BLaER1 (cell line): ENCODE data around the gene USP16.

Experiments used
- H3K27ac ChIP-seq: shearing (Covaris generic); formaldehyde crosslinking; 2 replicates; pipeline ENCODE4 v1.8.1; 2022
- H3K27me3 ChIP-seq: shearing (Covaris generic); formaldehyde crosslinking; 2 replicates; pipeline ENCODE4 v1.8.1; 2022
- H3K36me3 ChIP-seq: shearing (Covaris generic); formaldehyde crosslinking; 2 replicates; pipeline ENCODE4 v1.8.1; 2022
- H3K4me1 ChIP-seq: shearing (Covaris generic); formaldehyde crosslinking; 2 replicates; pipeline ENCODE4 v1.8.1; 2022
- H3K4me2 ChIP-seq: shearing (Covaris generic); formaldehyde crosslinking; 2 replicates; pipeline ENCODE4 v1.8.1; 2022
- H3K4me3 ChIP-seq: shearing (Covaris generic); formaldehyde crosslinking; 2 replicates; pipeline ENCODE4 v1.8.1; 2022
- H3K9ac ChIP-seq: shearing (Covaris generic); formaldehyde crosslinking; 2 replicates; pipeline ENCODE4 v1.8.1; 2022
- H3K9me3 ChIP-seq: shearing (Covaris generic); formaldehyde crosslinking; 2 replicates; pipeline ENCODE4 v1.8.1; 2022
- H4K20me1 ChIP-seq: shearing (Covaris generic); formaldehyde crosslinking; 2 replicates; pipeline ENCODE4 v1.8.1; 2022
- Cebpa-rat ChIP-seq: shearing (Covaris generic); IDR thresholded peaks from 2 replicates; pipeline ENCODE4 v1.8.1; 2022

USP16 gene

GRCh38 chr21:29029524-29029923 lies 5.1 kb downstream of the USP16 start:
- H3K27ac ChIP-seq: no peak overlapping the region
- 0 out of 2 replicates have a peak, but pooled peaks cover 7% of the 10 kb centered on the region for H4K20me1 ChIP-seq
- no peak overlapping the region for H3K4me2 ChIP-seq
- H3K4me3 ChIP-seq: no peak overlapping the region
- H3K27me3 ChIP-seq: no peaks in the 10 kb centered on the region
- H3K4me1 ChIP-seq: peaks cover 12% of the 10 kb centered on the region
- TF ChIP-seq Cebpa-rat: no peak
- no peaks in the 10 kb centered on the region for H3K9me3 ChIP-seq
- H3K36me3 ChIP-seq: peaks cover 56% of the 10 kb centered on the region
- H3K9ac ChIP-seq: no peak overlapping the region

DNA sequence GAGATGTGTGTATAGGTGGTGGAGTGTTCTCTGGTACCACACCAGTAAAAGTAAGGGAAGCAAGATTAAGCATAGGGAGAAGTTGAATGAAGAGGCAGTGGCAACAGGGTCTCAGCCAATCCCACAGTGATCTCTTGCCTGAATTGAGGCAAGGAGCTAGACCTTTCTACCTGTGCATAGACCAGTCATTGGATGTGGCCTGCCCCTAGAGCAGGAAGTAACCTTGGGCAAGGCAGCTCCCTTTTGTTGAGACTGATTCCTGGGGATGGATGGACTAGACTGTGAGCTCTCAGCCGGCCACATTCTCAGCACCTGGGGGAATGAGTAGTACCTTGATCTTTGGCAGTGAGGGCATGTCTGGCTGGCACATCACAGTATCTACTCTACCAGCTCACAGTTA lies 6.4 kb downstream of the USP16 start:
- H3K4me2 ChIP-seq: no peak overlapping the region
- no peak overlapping the region for H3K4me3 ChIP-seq
- no peaks in the 10 kb centered on the region for H3K27me3 ChIP-seq
- no peak overlapping the region for H3K9ac ChIP-seq
- no peak for TF ChIP-seq Cebpa-rat
- H3K9me3 ChIP-seq: no peaks in the 10 kb centered on the region
- H3K4me1 ChIP-seq: peaks cover 6% of the 10 kb centered on the region
- H4K20me1 ChIP-seq: 0 out of 2 replicates have a peak, but pooled peaks cover 7% of the 10 kb centered on the region
- peaks cover 69% of the 10 kb centered on the region for H3K36me3 ChIP-seq
- H3K27ac ChIP-seq: no peak overlapping the region

DNA sequence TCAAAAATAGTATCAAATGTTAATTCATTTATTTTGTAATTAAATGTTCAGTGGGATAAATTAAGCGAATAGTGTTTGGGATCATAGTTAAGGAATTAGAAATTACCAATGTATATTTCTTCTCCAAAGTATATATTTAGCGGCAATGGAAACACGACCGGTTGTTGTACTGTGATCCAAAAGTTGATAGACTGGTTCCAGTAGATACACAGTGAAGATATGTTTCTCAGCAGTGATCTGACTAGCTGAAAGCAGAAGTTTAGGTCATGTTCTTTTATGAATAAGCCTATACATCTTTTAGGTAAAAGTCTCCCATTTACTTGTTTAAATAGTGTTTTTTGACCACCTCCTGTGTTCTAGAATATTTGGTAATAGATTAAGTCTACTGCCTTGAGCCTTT lies 8.8 kb downstream of the USP16 start:
- no peak overlapping the region for H3K4me2 ChIP-seq
- no peaks in the 10 kb centered on the region for H3K27me3 ChIP-seq
- H3K4me1 ChIP-seq: no peaks in the 10 kb centered on the region
- H3K9ac ChIP-seq: no peak overlapping the region
- no peak for TF ChIP-seq Cebpa-rat
- H3K9me3 ChIP-seq: no peaks in the 10 kb centered on the region
- H3K4me3 ChIP-seq: no peak overlapping the region
- 0 out of 2 replicates have a peak, but pooled peaks cover 7% of the 10 kb centered on the region for H4K20me1 ChIP-seq
- H3K27ac ChIP-seq: no peak overlapping the region
- peaks cover 89% of the 10 kb centered on the region for H3K36me3 ChIP-seq

DNA sequence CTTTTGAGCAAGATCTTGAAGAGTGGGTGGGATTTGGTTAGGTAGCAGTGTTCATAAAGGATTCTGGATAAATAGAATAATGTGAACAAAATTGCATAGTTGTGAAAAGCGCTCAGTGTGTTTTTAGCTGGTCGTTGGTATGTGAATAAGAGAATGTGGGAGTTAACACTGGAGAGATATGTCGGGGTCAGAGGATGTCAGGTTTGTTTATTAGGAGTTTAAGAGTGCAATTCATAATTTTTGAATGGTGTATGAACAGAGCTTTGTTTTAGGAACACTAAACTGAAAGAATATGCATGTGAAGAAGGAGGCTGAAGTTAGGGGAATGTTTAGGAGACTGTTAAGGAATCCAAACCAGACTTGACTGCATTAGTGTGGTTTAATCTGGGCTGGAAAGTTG lies 9.4 kb downstream of the USP16 start:
- peaks cover 89% of the 10 kb centered on the region for H3K36me3 ChIP-seq
- H3K27me3 ChIP-seq: no peaks in the 10 kb centered on the region
- H4K20me1 ChIP-seq: 0 out of 2 replicates have a peak, but pooled peaks cover 7% of the 10 kb centered on the region
- H3K4me2 ChIP-seq: no peak overlapping the region
- H3K4me3 ChIP-seq: no peak overlapping the region
- H3K9ac ChIP-seq: no peak overlapping the region
- H3K27ac ChIP-seq: no peak overlapping the region
- no peaks in the 10 kb centered on the region for H3K9me3 ChIP-seq
- TF ChIP-seq Cebpa-rat: no peak
- H3K4me1 ChIP-seq: no peaks in the 10 kb centered on the region

DNA sequence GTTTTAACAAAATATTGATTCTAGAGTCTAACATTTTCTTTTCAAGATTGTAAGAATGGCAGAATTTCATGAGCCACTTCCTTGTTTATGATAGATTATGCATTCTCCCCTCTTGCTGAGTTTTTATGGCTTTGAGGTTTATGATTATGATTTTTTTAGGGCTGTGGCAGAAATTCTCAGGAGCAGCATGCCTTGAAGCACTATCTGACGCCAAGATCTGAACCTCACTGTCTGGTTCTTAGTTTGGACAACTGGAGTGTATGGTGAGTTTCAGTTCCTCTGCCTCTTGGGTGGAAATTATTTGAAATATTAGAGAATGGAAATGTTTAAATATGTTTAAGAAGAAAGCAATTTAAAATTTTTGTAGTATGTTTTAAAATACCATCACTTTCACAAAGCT lies 10.2 kb downstream of the USP16 start:
- Histone ChIP-seq H3K4me3 (no peak overlapping the region), H3K4me1 (no peaks in the 10 kb centered on the region), H3K36me3 (peaks cover 89% of the 10 kb centered on the region), H3K4me2 (no peak overlapping the region), H4K20me1 (0 out of 2 replicates have a peak, but pooled peaks cover 7% of the 10 kb centered on the region), H3K27me3 (no peaks in the 10 kb centered on the region), H3K9me3 (no peaks in the 10 kb centered on the region), H3K27ac (no peak overlapping the region), H3K9ac (no peak overlapping the region)
- TF ChIP-seq Cebpa-rat: no peak

- Histone ChIP-seq H3K27me3 (no peaks in the 10 kb centered on the region), H3K9ac (no peak overlapping the region), H4K20me1 (peaks cover 47% of the 10 kb centered on the region), H3K4me1 (peaks cover 15% of the 10 kb centered on the region), H3K4me3 (no peak overlapping the region), H3K4me2 (no peak overlapping the region), H3K36me3 (peaks cover 92% of the 10 kb centered on the region), H3K27ac (no peak overlapping the region), H3K9me3 (peaks cover 12% of the 10 kb centered on the region)
- TF ChIP-seq Cebpa-rat: no peak
Observed at GRCh38 chr21:29052224-29052623, 27.8 kb downstream of the USP16 start.

- TF ChIP-seq Cebpa-rat: no peak
- Histone ChIP-seq H3K9ac (no peak overlapping the region), H3K27me3 (no peaks in the 10 kb centered on the region), H3K4me2 (peak overlapping the region; percentile 41), H4K20me1 (peaks cover 53% of the 10 kb centered on the region), H3K36me3 (peaks cover 92% of the 10 kb centered on the region), H3K4me3 (no peak overlapping the region), H3K27ac (0 out of 2 replicates have a peak overlapping the region, but pooled peaks have one; percentile 6), H3K4me1 (peaks cover 15% of the 10 kb centered on the region), H3K9me3 (peaks cover 12% of the 10 kb centered on the region)
Observed at GRCh38 chr21:29053011-29053553, 28.6 kb downstream of the USP16 start.

DNA sequence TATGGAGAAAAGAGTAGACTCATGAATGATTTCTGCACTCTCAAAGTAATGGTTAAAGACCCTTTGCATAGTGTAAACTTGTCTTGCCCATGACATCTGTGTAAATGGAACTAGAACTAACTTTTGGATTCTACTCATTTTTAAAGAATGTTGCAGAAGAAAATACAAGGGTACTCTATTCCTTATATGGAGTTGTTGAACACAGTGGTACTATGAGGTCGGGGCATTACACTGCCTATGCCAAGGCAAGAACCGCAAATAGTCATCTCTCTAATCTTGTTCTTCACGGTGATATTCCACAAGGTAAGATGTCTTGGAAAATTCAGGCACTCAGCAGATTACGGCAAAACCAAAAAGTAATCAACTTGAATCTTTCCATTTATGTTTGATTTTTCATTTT lies 29.2 kb downstream of the USP16 start:
- peaks cover 59% of the 10 kb centered on the region for H4K20me1 ChIP-seq
- no peak overlapping the region for H3K4me3 ChIP-seq
- no peak overlapping the region for H3K9ac ChIP-seq
- H3K36me3 ChIP-seq: peaks cover 94% of the 10 kb centered on the region
- H3K4me1 ChIP-seq: peaks cover 15% of the 10 kb centered on the region
- H3K27ac ChIP-seq: 0 out of 2 replicates have a peak overlapping the region, but pooled peaks have one; percentile 6
- H3K9me3 ChIP-seq: peaks cover 12% of the 10 kb centered on the region
- TF ChIP-seq Cebpa-rat: no peak
- H3K4me2 ChIP-seq: peak overlapping the region; percentile 41
- H3K27me3 ChIP-seq: no peaks in the 10 kb centered on the region

- TF ChIP-seq Cebpa-rat: no peak
- Histone ChIP-seq H3K4me2 (no peak overlapping the region), H3K27me3 (no peaks in the 10 kb centered on the region), H3K36me3 (peaks cover 93% of the 10 kb centered on the region), H3K4me1 (peaks cover 15% of the 10 kb centered on the region), H3K9me3 (peaks cover 12% of the 10 kb centered on the region), H3K27ac (no peak overlapping the region), H3K9ac (no peak overlapping the region), H4K20me1 (peaks cover 69% of the 10 kb centered on the region), H3K4me3 (no peak overlapping the region)
Observed at GRCh38 chr21:29055080-29055479, 30.6 kb downstream of the USP16 start.

DNA sequence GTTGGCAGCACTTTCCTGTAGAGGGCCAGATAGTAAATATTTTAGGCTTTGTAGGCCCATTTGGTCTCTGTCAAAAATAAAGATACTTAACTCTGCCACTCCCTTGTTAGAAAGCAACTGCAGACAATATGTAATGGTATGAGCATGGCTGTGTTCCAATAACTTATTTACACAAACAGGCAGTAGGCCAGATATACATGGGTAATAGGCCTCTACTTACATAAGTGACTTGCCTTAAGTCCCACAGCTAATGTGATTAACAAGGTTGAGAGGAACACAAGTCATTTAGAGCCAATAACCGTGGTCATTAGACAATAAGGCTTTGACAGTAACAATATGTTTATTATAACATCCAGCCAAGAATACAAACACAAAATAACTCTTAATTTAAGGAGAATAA lies 31.5 kb downstream of the USP16 start:
- TF ChIP-seq Cebpa-rat: no peak
- Histone ChIP-seq H3K4me1 (peaks cover 15% of the 10 kb centered on the region), H3K9ac (no peak overlapping the region), H4K20me1 (peaks cover 74% of the 10 kb centered on the region), H3K4me3 (no peak overlapping the region), H3K36me3 (peaks cover 93% of the 10 kb centered on the region), H3K9me3 (peaks cover 12% of the 10 kb centered on the region), H3K27me3 (no peaks in the 10 kb centered on the region), H3K4me2 (no peak overlapping the region), H3K27ac (no peak overlapping the region)
